Superior temporal gyrus (tissue), 1 donor: ENCODE results near the gene NKX3-2.
"Not testable (repeated sequence)": the region's sequence is repeated elsewhere in the genome, so short reads cannot be mapped to it uniquely, and the experiment has no call there.

Experiments used
- DNase-seq: peaks from one replicate; pipeline ENCODE4 v3.0.0-alpha.2; 2016; ENCODE audit errors: extremely low spot score

The NKX3-2 gene

GRCh38 chr4:13543839-13544605 lies at the start of gene NKX3-2:
NKX3-2 (minus strand) TSS chr4:13544508; CDS start chr4:13544414, 94 bp downstream.
- DNase-seq = no peak

GRCh38 chr4:13592220-13592619 lies 47.9 kb upstream of the NKX3-2 start:
- no peak for DNase-seq

- no peak for DNase-seq
Observed at GRCh38 chr4:13590766-13591165, 46.5 kb upstream of the NKX3-2 start.

- no peak for DNase-seq
Observed at GRCh38 chr4:13588954-13589353, 44.6 kb upstream of the NKX3-2 start.

- no peak for DNase-seq
Observed at GRCh38 chr4:13584481-13584880, 40.2 kb upstream of the NKX3-2 start.

GRCh38 chr4:13580036-13580435 lies 35.7 kb upstream of the NKX3-2 start:
- DNase-seq = no peak

- no peak for DNase-seq
Observed at GRCh38 chr4:13577660-13578059, 33.4 kb upstream of the NKX3-2 start.

- no peak for DNase-seq
Observed at GRCh38 chr4:13570916-13571315, 26.6 kb upstream of the NKX3-2 start.

- DNase-seq = no peak
Observed at GRCh38 chr4:13567125-13567524, 22.8 kb upstream of the NKX3-2 start.

- DNase-seq = no peak
Observed at GRCh38 chr4:13562876-13563275, 18.6 kb upstream of the NKX3-2 start.

- no peak for DNase-seq
Observed at GRCh38 chr4:13561673-13562072, 17.4 kb upstream of the NKX3-2 start.

GRCh38 chr4:13560111-13560510 lies 15.8 kb upstream of the NKX3-2 start:
- not testable (repeated sequence) for DNase-seq

GRCh38 chr4:13559413-13559812 lies 15.1 kb upstream of the NKX3-2 start:
- DNase-seq = no peak

GRCh38 chr4:13558881-13559280 lies 14.6 kb upstream of the NKX3-2 start:
- no peak for DNase-seq

GRCh38 chr4:13555325-13555724 lies 11.0 kb upstream of the NKX3-2 start:
- no peak for DNase-seq

GRCh38 chr4:13553081-13553480 lies 8.8 kb upstream of the NKX3-2 start:
- no peak for DNase-seq

- DNase-seq = peak; percentile 80
Observed at GRCh38 chr4:13548984-13549546, 4.8 kb upstream of the NKX3-2 start.

GRCh38 chr4:13548059-13548983 lies 4.0 kb upstream of the NKX3-2 start:
- DNase-seq = no peak

GRCh38 chr4:13547485-13548041 lies 3.3 kb upstream of the NKX3-2 start:
- no peak for DNase-seq

GRCh38 chr4:13546941-13547484 lies 2.7 kb upstream of the NKX3-2 start:
- no peak for DNase-seq

- no peak for DNase-seq
Observed at GRCh38 chr4:13546142-13546940, 2.0 kb upstream of the NKX3-2 start.
